GM13976 (cell line): Measurements from ENCODE around the gene CYB5RL.
"Not testable (repeated sequence)": the region's sequence is repeated elsewhere in the genome, so short reads cannot be mapped to it uniquely, and the experiment has no call there.

Experiments
- DNase-seq: peaks from one replicate; pipeline ENCODE4 v3.0.0; 2012; ENCODE audit warnings: low spot score
- CTCF ChIP-seq: IDR thresholded peaks from 2 replicates; pipeline ENCODE4 v1.5.1; 2012; ENCODE audit warnings: borderline replicate concordance, mild to moderate bottlenecking; ENCODE audit not compliant: insufficient read depth; ENCODE audit errors: extremely low read depth, missing control alignments, control extremely low read depth
- in situ Hi-C: fragments of 300-500 bp; cut with MboI; formaldehyde crosslinking; loops from one replicate; pipeline ENCODE4 v1.12.0; 2022; ENCODE audit warnings: low sequenced_read_pairs, mixed read lengths, inconsistent platforms; ENCODE audit not compliant: unreplicated experiment

Gene CYB5RL

GRCh38 chr1:54212872-54213271 is 13.0 kb upstream of the CYB5RL start:
- no peak for TF ChIP-seq CTCF
- in situ Hi-C loops = no loop called here

GRCh38 chr1:54207896-54208295 is 8.1 kb upstream of the CYB5RL start:
- in situ Hi-C loops, DNase-seq: not testable (repeated sequence)

More at GRCh38 chr1:54212872-54213271, 13.0 kb upstream of the CYB5RL start:
- DNase-seq = no peak

- in situ Hi-C loops = no loop called here
- no peak for DNase-seq
- TF ChIP-seq CTCF = no peak
Measured at GRCh38 chr1:54207287-54207686, 7.5 kb upstream of the CYB5RL start.

GRCh38 chr1:54204199-54204598 is 4.4 kb upstream of the CYB5RL start:
- no peak for TF ChIP-seq CTCF
- DNase-seq = no peak
- in situ Hi-C loops = no loop called here

GRCh38 chr1:54200519-54200997 is 728 bp upstream of the CYB5RL start:
- no peak for DNase-seq
- in situ Hi-C loops = no loop called here
- TF ChIP-seq CTCF = no peak

- no peak for DNase-seq
- in situ Hi-C loops = no loop called here
- no peak for TF ChIP-seq CTCF
Measured at GRCh38 chr1:54199151-54199764, 572 bp downstream of the CYB5RL start.

GRCh38 chr1:54193453-54193852 is 6.4 kb downstream of the CYB5RL start:
- TF ChIP-seq CTCF = no peak
- in situ Hi-C loops = no loop called here
- no peak for DNase-seq
